Measurements from ENCODE around the gene NHEJ1. TPM values are rescaled to one million over a fixed set of nuclear protein-coding genes. Genes with fewer than 3 reads are reported as not detected.

The NHEJ1 gene
- total and polyA plus RNA-seq, 4 donors, result 6.1 to 13.5 (median 9.9) TPM

DNA sequence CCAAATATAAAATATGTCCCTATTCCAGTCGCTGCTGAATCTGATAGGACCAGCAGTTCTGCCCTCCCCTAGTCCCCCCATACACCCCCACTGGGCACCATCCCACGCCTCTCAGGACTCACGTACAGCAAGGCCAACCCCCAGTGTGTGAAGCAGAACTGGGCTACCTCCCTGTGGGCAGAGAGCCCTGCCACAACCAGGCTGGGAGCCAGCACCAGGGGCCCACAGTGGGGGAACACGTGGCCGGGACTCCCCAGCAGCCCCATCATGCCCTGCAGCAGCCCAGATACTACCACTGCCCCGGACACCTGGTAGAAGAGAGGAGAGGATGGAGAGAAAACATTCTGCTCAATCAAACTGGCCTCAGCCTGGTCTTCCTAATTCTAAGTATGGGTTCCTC, 7.9 kb upstream of the NHEJ1 start:
- peaks cover 0 to 16% (median 13%) of the 10 kb centered on the region in 4 donors for H3K36me3 ChIP-seq (ENCODE audit: control insufficient read depth in 4 of 4, insufficient read depth in 3 of 4, low read depth in 1 of 4, low read length in 3 of 4)
- H3K4me3 ChIP-seq (ENCODE audit: low read depth in 1 of 3, low read length in 3 of 3), result no peak overlapping the region
- H3K27me3 ChIP-seq (ENCODE audit: control insufficient read depth in 4 of 4, insufficient read depth in 4 of 4, low read length in 3 of 4), result no peaks in the 10 kb centered on the region
- DNase-seq (ENCODE audit: low spot score), result no peak
- peaks cover 4 to 21% (median 13%) of the 10 kb centered on the region in 4 donors for H3K4me1 ChIP-seq (ENCODE audit: control insufficient read depth in 4 of 4, insufficient read depth in 4 of 4, low read length in 3 of 4)
- H3K9ac ChIP-seq (ENCODE audit: low read depth in 1 of 2, low read length in 2 of 2), result no peak overlapping the region
- TF ChIP-seq FOXA1 (IDR thresholded peaks at IDR 0.05) (no peak), YY1 (IDR thresholded peaks at IDR 0.05) (no peak), GABPA (IDR thresholded peaks at IDR 0.05 in 1 of 2, conservative IDR thresholded peaks at IDR 0.05 in 1 of 2) (no peak), RAD21 (IDR thresholded peaks at IDR 0.05) (no peak), SP1 (IDR thresholded peaks at IDR 0.05) (no peak), FOXA2 (IDR thresholded peaks at IDR 0.05) (no peak), HNF4G (IDR thresholded peaks at IDR 0.05) (no peak), EGR1 (IDR thresholded peaks at IDR 0.05; ENCODE audit: low read depth in 2 of 2) (no peak), TAF1 (conservative IDR thresholded peaks at IDR 0.05) (no peak), HNF4A (conservative IDR thresholded peaks at IDR 0.05) (no peak)
- TF ChIP-seq, protein P1, sequence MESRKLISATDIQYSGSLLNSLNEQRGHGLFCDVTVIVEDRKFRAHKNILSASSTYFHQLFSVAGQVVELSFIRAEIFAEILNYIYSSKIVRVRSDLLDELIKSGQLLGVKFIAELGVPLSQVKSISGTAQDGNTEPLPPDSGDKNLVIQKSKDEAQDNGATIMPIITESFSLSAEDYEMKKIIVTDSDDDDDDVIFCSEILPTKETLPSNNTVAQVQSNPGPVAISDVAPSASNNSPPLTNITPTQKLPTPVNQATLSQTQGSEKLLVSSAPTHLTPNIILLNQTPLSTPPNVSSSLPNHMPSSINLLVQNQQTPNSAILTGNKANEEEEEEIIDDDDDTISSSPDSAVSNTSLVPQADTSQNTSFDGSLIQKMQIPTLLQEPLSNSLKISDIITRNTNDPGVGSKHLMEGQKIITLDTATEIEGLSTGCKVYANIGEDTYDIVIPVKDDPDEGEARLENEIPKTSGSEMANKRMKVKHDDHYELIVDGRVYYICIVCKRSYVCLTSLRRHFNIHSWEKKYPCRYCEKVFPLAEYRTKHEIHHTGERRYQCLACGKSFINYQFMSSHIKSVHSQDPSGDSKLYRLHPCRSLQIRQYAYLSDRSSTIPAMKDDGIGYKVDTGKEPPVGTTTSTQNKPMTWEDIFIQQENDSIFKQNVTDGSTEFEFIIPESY (IDR thresholded peaks at IDR 0.05), result no peak
- 73% methylated on average over 6 of the region's 6 CpGs for WGBS
- H3K27ac ChIP-seq (ENCODE audit: low read depth in 1 of 2, low read length in 2 of 2), result no peak overlapping the region
- H3K9me3 ChIP-seq (ENCODE audit: control insufficient read depth in 4 of 4, low read length in 3 of 4), result no peaks in the 10 kb centered on the region

DNA sequence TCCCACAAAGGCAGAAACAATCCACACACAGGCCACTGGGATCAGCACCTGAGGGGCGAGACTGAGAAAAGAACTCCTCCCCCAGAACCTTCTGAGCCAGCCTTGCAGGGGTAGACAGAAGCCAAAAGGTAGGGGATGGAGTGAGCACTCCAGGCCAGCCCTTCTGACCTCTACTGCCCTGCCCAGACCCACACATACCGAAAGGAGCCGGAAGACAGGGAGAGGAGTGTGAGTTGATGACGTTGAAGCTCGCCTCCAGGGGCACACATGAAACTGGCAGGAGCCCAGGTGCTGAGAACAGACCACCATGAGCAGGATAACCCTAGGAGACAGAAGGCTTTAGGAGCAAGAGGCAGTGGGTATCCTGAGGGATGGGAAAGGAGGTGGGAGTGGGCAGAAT, 7.4 kb upstream of the NHEJ1 start:
- H3K27me3 ChIP-seq (ENCODE audit: control insufficient read depth in 4 of 4, insufficient read depth in 4 of 4, low read length in 3 of 4), result no peaks in the 10 kb centered on the region
- no peak for DNase-seq (ENCODE audit: low spot score)
- H3K9me3 ChIP-seq (ENCODE audit: control insufficient read depth in 4 of 4, low read length in 3 of 4), result no peaks in the 10 kb centered on the region
- no peak overlapping the region for H3K9ac ChIP-seq (ENCODE audit: low read depth in 1 of 2, low read length in 2 of 2)
- peaks cover 0 to 11% (median 8%) of the 10 kb centered on the region in 4 donors for H3K36me3 ChIP-seq (ENCODE audit: control insufficient read depth in 4 of 4, insufficient read depth in 3 of 4, low read depth in 1 of 4, low read length in 3 of 4)
- H3K4me1 ChIP-seq (ENCODE audit: control insufficient read depth in 4 of 4, insufficient read depth in 4 of 4, low read length in 3 of 4), result peaks cover 4 to 21% (median 13%) of the 10 kb centered on the region in 4 donors
- WGBS, result 88% methylated on average over 5 of the region's 5 CpGs
- no peak for TF ChIP-seq HNF4G (IDR thresholded peaks at IDR 0.05)
- TF ChIP-seq NR2F2 (IDR thresholded peaks at IDR 0.05), result no peak
- TF ChIP-seq RXRA (IDR thresholded peaks at IDR 0.05), result no peak
- TF ChIP-seq RAD21 (IDR thresholded peaks at IDR 0.05), result no peak
- TF ChIP-seq, protein P2, sequence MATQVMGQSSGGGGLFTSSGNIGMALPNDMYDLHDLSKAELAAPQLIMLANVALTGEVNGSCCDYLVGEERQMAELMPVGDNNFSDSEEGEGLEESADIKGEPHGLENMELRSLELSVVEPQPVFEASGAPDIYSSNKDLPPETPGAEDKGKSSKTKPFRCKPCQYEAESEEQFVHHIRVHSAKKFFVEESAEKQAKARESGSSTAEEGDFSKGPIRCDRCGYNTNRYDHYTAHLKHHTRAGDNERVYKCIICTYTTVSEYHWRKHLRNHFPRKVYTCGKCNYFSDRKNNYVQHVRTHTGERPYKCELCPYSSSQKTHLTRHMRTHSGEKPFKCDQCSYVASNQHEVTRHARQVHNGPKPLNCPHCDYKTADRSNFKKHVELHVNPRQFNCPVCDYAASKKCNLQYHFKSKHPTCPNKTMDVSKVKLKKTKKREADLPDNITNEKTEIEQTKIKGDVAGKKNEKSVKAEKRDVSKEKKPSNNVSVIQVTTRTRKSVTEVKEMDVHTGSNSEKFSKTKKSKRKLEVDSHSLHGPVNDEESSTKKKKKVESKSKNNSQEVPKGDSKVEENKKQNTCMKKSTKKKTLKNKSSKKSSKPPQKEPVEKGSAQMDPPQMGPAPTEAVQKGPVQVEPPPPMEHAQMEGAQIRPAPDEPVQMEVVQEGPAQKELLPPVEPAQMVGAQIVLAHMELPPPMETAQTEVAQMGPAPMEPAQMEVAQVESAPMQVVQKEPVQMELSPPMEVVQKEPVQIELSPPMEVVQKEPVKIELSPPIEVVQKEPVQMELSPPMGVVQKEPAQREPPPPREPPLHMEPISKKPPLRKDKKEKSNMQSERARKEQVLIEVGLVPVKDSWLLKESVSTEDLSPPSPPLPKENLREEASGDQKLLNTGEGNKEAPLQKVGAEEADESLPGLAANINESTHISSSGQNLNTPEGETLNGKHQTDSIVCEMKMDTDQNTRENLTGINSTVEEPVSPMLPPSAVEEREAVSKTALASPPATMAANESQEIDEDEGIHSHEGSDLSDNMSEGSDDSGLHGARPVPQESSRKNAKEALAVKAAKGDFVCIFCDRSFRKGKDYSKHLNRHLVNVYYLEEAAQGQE (IDR thresholded peaks at IDR 0.05), result no peak
- TF ChIP-seq, protein P1 (IDR thresholded peaks at IDR 0.05), result no peak
- no peak for TF ChIP-seq FOXA1 (IDR thresholded peaks at IDR 0.05)
- TF ChIP-seq YY1 (IDR thresholded peaks at IDR 0.05), result no peak
- TF ChIP-seq, protein P3, sequence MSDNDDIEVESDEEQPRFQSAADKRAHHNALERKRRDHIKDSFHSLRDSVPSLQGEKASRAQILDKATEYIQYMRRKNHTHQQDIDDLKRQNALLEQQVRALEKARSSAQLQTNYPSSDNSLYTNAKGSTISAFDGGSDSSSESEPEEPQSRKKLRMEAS (IDR thresholded peaks at IDR 0.05), result no peak
- no peak overlapping the region for H3K4me3 ChIP-seq (ENCODE audit: low read depth in 1 of 3, low read length in 3 of 3)
- H3K27ac ChIP-seq (ENCODE audit: low read depth in 1 of 2, low read length in 2 of 2), result no peak overlapping the region
